T-helper 17 cell (primary cell): Measurements from ENCODE around the gene NKAIN2. TPM values are rescaled to one million over a fixed set of nuclear protein-coding genes. Genes with fewer than 3 reads are reported as not detected.

Experiments used
- ATAC-seq: fragments of 150-1000 bp; cut with Tn5 transposase; 2 replicates; pipeline ENCODE4 v1.10.0; 2021; ENCODE audit warnings: mild to moderate bottlenecking, moderate library complexity
- DNase-seq, 3 donors: peaks; one replicate each; pipeline versions ENCODE4 v3.0.0 to v3.0.0-alpha.2; 2020 to 2021
- H3K9me3 ChIP-seq: one replicate; pipeline ENCODE4 v1.7.0; 2013; ENCODE audit warnings: low read length, mild to moderate bottlenecking; ENCODE audit not compliant: control insufficient read depth, poor library complexity, severe bottlenecking
- H3K27ac Mint-ChIP-seq: one replicate; pipeline ENCODE4 v1.8.0; 2022; ENCODE audit warnings: mild to moderate bottlenecking, moderate library complexity, mixed read lengths
- H3K27me3 Mint-ChIP-seq: one replicate; pipeline ENCODE4 v1.8.0; 2022; ENCODE audit warnings: mixed read lengths
- H3K36me3 Mint-ChIP-seq: one replicate; pipeline ENCODE4 v1.8.0; 2022; ENCODE audit warnings: low read depth, mixed read lengths
- H3K4me1 Mint-ChIP-seq: one replicate; pipeline ENCODE4 v1.8.0; 2022; ENCODE audit warnings: mild to moderate bottlenecking, mixed read lengths
- H3K4me3 Mint-ChIP-seq: one replicate; pipeline ENCODE4 v1.8.0; 2022; ENCODE audit warnings: mild to moderate bottlenecking, moderate library complexity, mixed read lengths
- total RNA-seq, 4 donors: library from RNA in 2 of 4; stranded (reverse) in 2 of 4; gene quantifications; one replicate each; pipeline ENCODE4 v1.2.3 and lab custom pipeline; 2022 to 2026

The NKAIN2 gene
- total RNA-seq, 2 donors from 2014 or later, result 0.13 TPM; not detected in 1

- no peaks in the 10 kb centered on the region for H3K9me3 ChIP-seq
- H3K4me3 Mint-ChIP-seq, result no peak overlapping the region
These were observed 70.3 kb downstream of the NKAIN2 start for GRCh38 chr6:123873974-123874373.

DNA sequence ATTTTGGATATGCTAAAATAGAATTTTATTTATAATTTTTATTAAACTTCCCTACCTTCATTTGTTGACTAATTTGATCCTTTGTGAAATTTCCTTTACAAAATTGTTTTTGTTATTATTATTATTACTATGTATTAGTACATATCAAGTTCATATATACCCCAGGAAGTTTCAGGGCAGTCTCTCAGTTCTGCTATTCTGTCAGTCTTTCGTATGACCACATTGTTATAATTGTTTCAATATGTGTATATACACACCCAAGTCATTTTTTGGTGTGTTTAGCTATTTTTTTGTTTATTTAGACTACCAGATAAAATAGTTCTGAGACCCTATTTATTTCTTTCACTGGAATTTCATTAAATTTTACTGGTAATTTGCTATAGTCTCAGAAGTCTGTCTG is 72.1 kb downstream of the NKAIN2 start:
- Mint-ChIP-seq H3K4me1 (no peaks in the 10 kb centered on the region), H3K27me3 (no peaks in the 10 kb centered on the region), H3K27ac (no peak overlapping the region), H3K36me3 (no peaks in the 10 kb centered on the region), H3K4me3 (no peak overlapping the region)
- DNase-seq, result no peak
- no peaks in the 10 kb centered on the region for H3K9me3 ChIP-seq
- ATAC-seq, result no peak

More at GRCh38 chr6:123873974-123874373, 70.3 kb downstream of the NKAIN2 start:
- ATAC-seq (no peak), DNase-seq (no peak)
- Mint-ChIP-seq H3K36me3 (no peaks in the 10 kb centered on the region), H3K27ac (no peak overlapping the region), H3K27me3 (no peaks in the 10 kb centered on the region), H3K4me1 (no peaks in the 10 kb centered on the region)

DNA sequence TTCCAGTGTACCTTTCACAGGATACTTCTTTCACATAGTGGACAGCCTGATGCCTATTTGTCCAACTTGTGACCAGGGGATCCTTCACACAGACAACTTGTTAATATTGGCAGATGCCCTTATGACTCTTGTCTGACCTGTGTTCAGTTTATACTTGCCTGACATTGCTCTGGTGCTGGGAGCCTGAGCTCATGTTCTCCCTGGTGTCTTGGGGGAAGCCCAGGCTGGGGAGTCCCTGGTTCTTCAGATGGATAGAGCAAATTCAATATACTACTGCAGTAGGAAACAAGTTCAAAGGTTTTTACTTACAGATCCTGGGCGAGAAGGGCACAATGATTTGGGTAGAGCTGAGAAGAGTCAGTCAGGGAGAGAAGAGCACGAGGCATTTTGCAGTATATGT is 76.1 kb downstream of the NKAIN2 start:
- no peaks in the 10 kb centered on the region for H3K36me3 Mint-ChIP-seq
- no peaks in the 10 kb centered on the region for H3K9me3 ChIP-seq
- H3K4me1 Mint-ChIP-seq, result no peaks in the 10 kb centered on the region
- no peak overlapping the region for H3K27ac Mint-ChIP-seq
- DNase-seq, result no peak
- no peak for ATAC-seq
- no peak overlapping the region for H3K4me3 Mint-ChIP-seq
- H3K27me3 Mint-ChIP-seq, result no peaks in the 10 kb centered on the region

DNA sequence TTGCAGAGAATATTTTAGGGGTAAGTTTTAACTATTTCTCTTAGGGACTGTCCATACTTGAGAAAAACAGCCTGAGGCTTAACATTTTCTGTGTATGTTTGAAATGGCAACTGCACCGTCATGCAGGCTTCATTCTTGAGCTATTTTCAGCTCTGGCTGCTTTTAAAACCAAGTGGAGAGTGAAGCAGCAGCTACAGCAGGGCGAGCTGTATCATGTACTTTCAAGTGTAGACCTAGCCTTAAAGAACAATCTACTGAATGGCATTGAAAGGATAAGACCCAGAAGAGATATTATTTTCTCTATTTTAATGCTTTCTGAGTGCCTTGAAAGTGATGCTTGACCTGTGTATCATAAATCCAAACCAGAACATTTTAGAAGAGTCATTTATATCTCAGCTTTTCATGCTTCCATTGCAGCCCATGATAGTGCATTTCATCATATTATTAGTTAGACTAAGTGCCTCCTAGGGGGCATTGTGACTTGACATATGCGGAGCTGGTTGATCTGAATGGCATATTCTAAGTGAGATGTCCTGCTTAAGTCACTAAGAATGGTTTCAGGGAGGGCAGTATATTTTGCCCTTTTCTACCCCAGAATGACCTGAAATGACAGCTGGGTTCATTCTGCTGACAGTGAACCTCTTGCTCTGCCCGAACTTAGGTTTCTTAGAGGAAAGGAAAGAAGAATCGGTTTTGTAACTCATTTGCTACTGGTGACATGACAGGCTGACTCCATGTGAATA is 85.3 kb downstream of the NKAIN2 start:
- Mint-ChIP-seq H3K27me3 (no peaks in the 10 kb centered on the region), H3K4me3 (no peak overlapping the region), H3K36me3 (no peaks in the 10 kb centered on the region), H3K4me1 (no peaks in the 10 kb centered on the region), H3K27ac (no peak overlapping the region)
- ATAC-seq (no peak), DNase-seq (no peak)
- no peaks in the 10 kb centered on the region for H3K9me3 ChIP-seq

DNA sequence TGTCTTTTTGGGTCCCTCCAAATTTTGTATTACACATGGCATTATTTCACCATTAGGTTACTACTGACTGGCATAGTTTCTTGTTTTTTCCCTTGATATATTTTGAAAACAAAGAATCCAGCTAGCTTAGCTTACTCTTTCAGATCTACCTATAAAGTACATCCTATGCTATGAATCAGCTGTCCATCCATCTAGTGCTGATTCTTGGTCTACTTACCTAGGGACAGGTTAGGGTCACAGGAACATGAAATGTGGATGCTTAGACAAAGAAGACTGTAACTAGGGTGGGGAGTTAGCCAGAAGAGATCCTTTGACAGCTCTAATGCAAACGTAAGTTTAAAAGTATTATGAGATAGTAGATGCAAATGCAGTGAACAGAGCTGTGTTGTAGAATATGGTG is 91.7 kb downstream of the NKAIN2 start:
- no peak overlapping the region for H3K4me3 Mint-ChIP-seq
- DNase-seq (no peak), ATAC-seq (no peak)
- no peaks in the 10 kb centered on the region for H3K4me1 Mint-ChIP-seq
- H3K9me3 ChIP-seq, result no peaks in the 10 kb centered on the region
- H3K36me3 Mint-ChIP-seq, result no peaks in the 10 kb centered on the region
- no peak overlapping the region for H3K27ac Mint-ChIP-seq
- no peaks in the 10 kb centered on the region for H3K27me3 Mint-ChIP-seq

- ATAC-seq (no peak), DNase-seq (no peak)
- no peak overlapping the region for H3K27ac Mint-ChIP-seq
- H3K4me1 Mint-ChIP-seq, result no peaks in the 10 kb centered on the region
- H3K9me3 ChIP-seq, result no peaks in the 10 kb centered on the region
- H3K4me3 Mint-ChIP-seq, result no peak overlapping the region
- H3K27me3 Mint-ChIP-seq, result no peaks in the 10 kb centered on the region
- no peaks in the 10 kb centered on the region for H3K36me3 Mint-ChIP-seq
These were observed 92.1 kb downstream of the NKAIN2 start for GRCh38 chr6:123895806-123896205.

GRCh38 chr6:123896869-123897268 is 93.2 kb downstream of the NKAIN2 start:
- no peaks in the 10 kb centered on the region for H3K9me3 ChIP-seq
- H3K4me3 Mint-ChIP-seq, result no peak overlapping the region
- no peaks in the 10 kb centered on the region for H3K4me1 Mint-ChIP-seq
- no peak for DNase-seq
- H3K27me3 Mint-ChIP-seq, result no peaks in the 10 kb centered on the region
- ATAC-seq, result no peak
- no peaks in the 10 kb centered on the region for H3K36me3 Mint-ChIP-seq
- no peak overlapping the region for H3K27ac Mint-ChIP-seq

GRCh38 chr6:123897965-123898364 is 94.3 kb downstream of the NKAIN2 start:
- no peaks in the 10 kb centered on the region for H3K36me3 Mint-ChIP-seq
- H3K4me3 Mint-ChIP-seq, result no peak overlapping the region
- DNase-seq, result no peak
- no peaks in the 10 kb centered on the region for H3K27me3 Mint-ChIP-seq
- H3K9me3 ChIP-seq, result no peaks in the 10 kb centered on the region
- ATAC-seq, result no peak
- no peak overlapping the region for H3K27ac Mint-ChIP-seq
- H3K4me1 Mint-ChIP-seq, result no peaks in the 10 kb centered on the region

DNA sequence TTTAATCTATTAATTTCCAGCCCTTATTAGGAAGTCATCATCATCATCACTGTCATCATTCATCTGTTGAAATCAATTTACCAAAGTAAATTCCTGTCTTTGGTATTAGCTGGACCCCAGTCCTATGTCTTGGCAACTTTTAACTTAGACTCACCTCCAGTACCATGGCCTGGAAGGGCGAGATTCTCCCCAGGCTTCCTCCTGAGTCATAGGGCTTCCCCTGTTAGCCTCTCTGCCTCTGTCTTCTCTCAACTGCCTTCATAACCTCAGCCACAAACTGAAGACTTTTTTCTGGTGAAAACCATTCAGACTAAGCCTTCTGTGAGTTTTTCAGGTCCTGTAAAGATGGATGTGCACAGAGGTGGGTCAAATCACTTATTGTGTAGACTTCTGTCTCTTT is 95.0 kb downstream of the NKAIN2 start:
- H3K4me1 Mint-ChIP-seq, result no peaks in the 10 kb centered on the region
- ATAC-seq, result no peak
- H3K27me3 Mint-ChIP-seq, result no peaks in the 10 kb centered on the region
- H3K27ac Mint-ChIP-seq, result no peak overlapping the region
- no peaks in the 10 kb centered on the region for H3K9me3 ChIP-seq
- no peak for DNase-seq
- H3K4me3 Mint-ChIP-seq, result no peak overlapping the region
- no peaks in the 10 kb centered on the region for H3K36me3 Mint-ChIP-seq

DNA sequence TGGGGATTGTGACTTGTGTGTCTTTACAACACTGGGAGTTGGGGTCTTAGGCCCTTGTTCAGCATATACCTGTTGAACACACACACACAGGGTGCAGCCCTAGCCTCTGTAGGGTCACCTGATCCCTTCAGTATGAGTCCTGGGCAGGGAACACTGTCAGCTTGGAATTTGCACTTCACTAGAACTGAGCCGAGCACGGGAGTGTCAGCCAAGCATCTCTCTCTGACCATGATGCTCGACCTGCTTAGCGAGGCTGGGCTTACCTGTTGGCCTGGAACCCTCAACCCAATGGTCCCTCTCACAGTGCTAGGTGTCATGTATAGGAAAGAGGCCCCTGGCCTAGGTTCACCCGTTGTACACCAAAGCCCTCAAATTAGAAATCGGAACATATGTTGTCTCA is 96.1 kb downstream of the NKAIN2 start:
- Mint-ChIP-seq H3K4me1 (no peaks in the 10 kb centered on the region), H3K36me3 (no peaks in the 10 kb centered on the region), H3K27ac (no peak overlapping the region), H3K4me3 (no peak overlapping the region), H3K27me3 (no peaks in the 10 kb centered on the region)
- DNase-seq, result no peak
- no peaks in the 10 kb centered on the region for H3K9me3 ChIP-seq
- ATAC-seq, result no peak

- Mint-ChIP-seq H3K4me1 (no peaks in the 10 kb centered on the region), H3K27ac (no peak overlapping the region), H3K27me3 (no peaks in the 10 kb centered on the region), H3K4me3 (no peak overlapping the region), H3K36me3 (no peaks in the 10 kb centered on the region)
- no peaks in the 10 kb centered on the region for H3K9me3 ChIP-seq
- DNase-seq (no peak), ATAC-seq (no peak)
These were observed 97.8 kb downstream of the NKAIN2 start for GRCh38 chr6:123901436-123901835.

DNA sequence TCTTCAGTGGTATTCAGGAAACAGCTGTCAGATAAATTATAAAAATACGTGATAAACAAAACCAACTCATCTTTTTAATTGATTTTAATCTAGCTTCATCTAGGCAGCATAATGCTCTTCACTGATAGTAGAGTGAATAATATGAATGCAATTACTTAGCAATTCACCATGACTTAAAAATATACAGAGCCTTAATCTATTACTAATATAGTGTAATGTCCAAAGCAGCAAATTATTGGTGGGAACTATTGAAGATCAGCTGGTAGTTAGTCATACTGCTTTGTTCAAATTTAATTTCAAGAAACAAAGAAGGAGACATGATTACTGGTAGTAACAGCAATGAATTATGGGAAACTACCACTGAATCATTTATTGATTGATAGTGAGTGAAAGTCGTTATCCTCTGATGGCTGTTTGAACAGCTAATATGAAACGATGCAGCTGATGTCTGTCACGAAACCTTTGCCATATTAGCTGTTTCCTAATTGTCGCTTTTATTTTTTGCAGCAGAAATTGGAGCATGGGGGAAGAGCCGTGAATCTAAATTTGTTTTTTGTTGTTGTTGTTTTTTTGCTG is 99.2 kb downstream of the NKAIN2 start:
- Mint-ChIP-seq H3K27me3 (no peaks in the 10 kb centered on the region), H3K4me1 (no peaks in the 10 kb centered on the region), H3K27ac (no peak overlapping the region), H3K36me3 (no peaks in the 10 kb centered on the region), H3K4me3 (no peak overlapping the region)
- H3K9me3 ChIP-seq, result no peaks in the 10 kb centered on the region
- ATAC-seq (no peak), DNase-seq (no peak)

DNA sequence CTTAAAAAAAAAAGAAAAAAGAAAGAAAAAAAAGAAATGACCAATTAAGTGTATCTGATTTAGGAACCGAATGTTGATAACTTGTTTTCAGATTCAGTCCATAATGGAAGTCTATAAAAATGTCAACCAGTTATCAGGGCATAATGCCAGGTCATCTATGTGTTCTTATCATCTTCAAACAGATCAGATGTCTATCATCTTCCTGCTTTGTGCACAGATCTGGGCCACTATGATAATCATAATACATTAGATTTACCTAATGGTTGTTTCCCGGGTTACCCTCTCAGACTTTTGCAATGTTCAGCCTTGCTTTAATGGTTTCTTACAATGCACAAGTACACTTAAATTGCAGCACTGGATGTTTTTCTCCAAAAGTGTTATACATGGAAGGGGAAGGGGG is 100.6 kb downstream of the NKAIN2 start:
- no peak for ATAC-seq
- H3K27me3 Mint-ChIP-seq, result no peaks in the 10 kb centered on the region
- no peak overlapping the region for H3K27ac Mint-ChIP-seq

GRCh38 chr6:123908797-123909196 is 105.1 kb downstream of the NKAIN2 start:
- no peak for DNase-seq
- H3K27ac Mint-ChIP-seq, result no peak overlapping the region
- no peaks in the 10 kb centered on the region for H3K36me3 Mint-ChIP-seq
- no peaks in the 10 kb centered on the region for H3K9me3 ChIP-seq
- no peak for ATAC-seq
- H3K4me3 Mint-ChIP-seq, result no peak overlapping the region
- no peaks in the 10 kb centered on the region for H3K27me3 Mint-ChIP-seq
- no peaks in the 10 kb centered on the region for H3K4me1 Mint-ChIP-seq

More for the DNA sequence above, 100.6 kb downstream of the NKAIN2 start:
- H3K9me3 ChIP-seq, result no peaks in the 10 kb centered on the region
- no peaks in the 10 kb centered on the region for H3K36me3 Mint-ChIP-seq
- no peak overlapping the region for H3K4me3 Mint-ChIP-seq
- no peaks in the 10 kb centered on the region for H3K4me1 Mint-ChIP-seq
- no peak for DNase-seq
